MM.1S (cell line): ENCODE results near the gene HSD11B1L.

Source experiments
- CTCF ChIP-seq: fragments of 300-600 bp; sonication (generic); IDR thresholded peaks from 2 replicates; pipeline ENCODE4 v1.5.1; 2016; ENCODE audit warnings: antibody characterized with exemption, low read length, mixed read lengths
- EZH2 ChIP-seq: fragments of 300-600 bp; sonication (generic); optimal IDR thresholded peaks from 2 replicates; pipeline ENCODE3; 2017; ENCODE audit warnings: low read depth, mild to moderate bottlenecking, antibody characterized with exemption, low read length, mixed read lengths
- EZH2phosphoT487 ChIP-seq: fragments of 300-600 bp; sonication (generic); IDR thresholded peaks from 2 replicates; pipeline ENCODE4 v1.6.1; 2018; ENCODE audit warnings: antibody characterized with exemption, low read length

DNA sequence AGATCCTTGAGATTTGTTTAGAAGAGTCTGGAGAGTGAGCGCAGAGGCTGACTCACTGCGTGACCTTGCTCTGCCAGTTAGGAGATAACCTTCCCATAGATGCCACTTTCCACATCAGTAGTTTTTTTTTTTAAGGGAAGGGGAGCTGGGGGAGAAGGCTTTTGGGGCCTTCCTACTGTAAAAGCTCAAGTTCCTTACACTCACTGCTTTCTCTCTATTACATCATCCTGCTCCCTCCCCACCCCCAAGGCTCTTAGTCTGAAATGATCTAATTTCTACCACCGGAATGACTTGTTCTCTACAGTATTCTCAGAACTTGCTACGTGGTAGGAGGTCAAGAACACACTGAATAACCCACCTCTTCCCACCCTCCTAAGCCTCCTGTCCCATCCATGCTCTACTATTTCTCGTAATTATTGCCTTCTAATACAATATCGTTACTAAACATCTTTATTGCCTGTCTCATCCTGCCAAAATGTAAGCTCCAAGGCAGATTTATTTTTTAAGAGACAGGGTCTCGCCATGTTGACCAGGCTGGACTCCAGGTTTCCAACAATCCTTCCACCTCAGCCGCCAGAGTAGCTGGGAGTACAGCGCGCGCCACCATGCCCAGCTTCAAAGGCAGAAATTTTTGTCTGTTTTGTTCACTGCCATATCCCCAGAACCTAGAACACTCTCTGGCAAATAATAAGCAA, 37.9 kb downstream of the HSD11B1L start:
- TF ChIP-seq CTCF (no peak), EZH2 (no peak), EZH2phosphoT487 (no peak)
